SHP77 treated with DMSO at 0.1 percent for 48 hours (cell line): Measurements from ENCODE around the gene OSGEPL1.
A peak's percentile ranks its signal among the peaks of the same experiment; 100 is the strongest.
"Not testable (repeated sequence)": the region's sequence is repeated elsewhere in the genome, so short reads cannot be mapped to it uniquely, and the experiment has no call there.

Experiments used
- DNase-seq: peaks from one replicate; lab custom pipeline; 2025; lab: John Stamatoyannopoulos, UW

The OSGEPL1 gene, protein sequence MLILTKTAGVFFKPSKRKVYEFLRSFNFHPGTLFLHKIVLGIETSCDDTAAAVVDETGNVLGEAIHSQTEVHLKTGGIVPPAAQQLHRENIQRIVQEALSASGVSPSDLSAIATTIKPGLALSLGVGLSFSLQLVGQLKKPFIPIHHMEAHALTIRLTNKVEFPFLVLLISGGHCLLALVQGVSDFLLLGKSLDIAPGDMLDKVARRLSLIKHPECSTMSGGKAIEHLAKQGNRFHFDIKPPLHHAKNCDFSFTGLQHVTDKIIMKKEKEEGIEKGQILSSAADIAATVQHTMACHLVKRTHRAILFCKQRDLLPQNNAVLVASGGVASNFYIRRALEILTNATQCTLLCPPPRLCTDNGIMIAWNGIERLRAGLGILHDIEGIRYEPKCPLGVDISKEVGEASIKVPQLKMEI

DNA sequence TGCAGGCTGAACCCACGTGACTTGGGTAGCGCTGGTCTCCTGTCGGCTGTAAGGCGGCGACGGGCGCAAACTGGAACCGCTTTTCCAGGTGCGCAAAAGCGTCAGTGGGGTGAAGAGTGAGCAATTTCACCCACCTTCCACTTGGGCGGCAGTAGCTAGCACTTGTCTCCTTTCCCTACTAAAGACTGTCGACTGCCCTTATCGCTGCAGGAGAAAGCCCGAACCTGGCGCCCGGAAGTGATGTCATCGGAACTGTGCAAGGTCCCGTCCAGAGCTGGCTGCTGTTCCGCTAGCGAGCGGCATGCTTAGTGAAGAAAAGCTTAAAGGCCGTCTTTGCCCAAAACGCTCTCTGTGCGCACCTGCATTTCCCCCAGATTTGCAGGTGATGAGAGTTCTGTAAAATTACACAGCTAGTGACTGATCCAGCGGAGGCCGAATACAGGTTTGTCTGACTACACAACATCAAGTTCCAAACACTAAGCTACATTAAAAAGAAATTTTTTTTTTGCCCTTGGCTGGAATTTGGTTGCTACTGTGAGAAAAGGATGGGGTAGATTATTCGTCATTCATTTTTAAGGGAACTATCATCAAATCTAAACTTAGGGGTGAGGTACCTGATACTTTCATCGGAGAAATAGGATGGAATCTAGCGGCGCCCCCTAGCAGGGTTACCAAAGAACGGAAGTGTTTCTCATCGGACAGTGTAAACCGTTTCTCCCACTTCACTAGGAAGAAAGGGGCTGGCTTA, at the start of gene OSGEPL1:
OSGEPL1 (minus strand) TSS at position 242 of the 748 bp plus-strand sequence. CDS start 1,152 bp downstream, outside the sequence.
- peak; percentile 84 for DNase-seq

- DNase-seq = no peak
These were observed 40.8 kb upstream of the OSGEPL1 start for GRCh38 chr2:189803431-189803830.

GRCh38 chr2:189802396-189802912, 39.9 kb upstream of the OSGEPL1 start:
- no peak for DNase-seq

DNA sequence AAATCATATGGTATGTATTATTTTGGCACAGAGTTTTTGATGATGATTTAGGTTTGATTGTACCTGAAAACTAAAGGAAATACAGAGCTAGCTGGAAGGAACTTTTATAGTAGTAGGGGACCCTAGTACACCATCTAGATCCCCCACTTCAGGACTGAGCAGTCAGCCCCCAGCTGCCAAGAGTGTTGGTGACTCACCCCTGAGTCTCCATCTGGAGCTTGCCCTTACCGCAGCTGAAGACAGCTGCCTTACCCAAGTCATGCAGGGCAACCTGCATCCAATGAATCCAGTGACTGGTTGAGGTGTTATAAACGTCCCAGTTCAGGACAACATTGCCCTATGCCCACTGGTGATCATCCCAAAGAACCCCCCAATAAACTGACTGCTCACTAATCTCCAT, 36.9 kb upstream of the OSGEPL1 start:
- no peak for DNase-seq

DNA sequence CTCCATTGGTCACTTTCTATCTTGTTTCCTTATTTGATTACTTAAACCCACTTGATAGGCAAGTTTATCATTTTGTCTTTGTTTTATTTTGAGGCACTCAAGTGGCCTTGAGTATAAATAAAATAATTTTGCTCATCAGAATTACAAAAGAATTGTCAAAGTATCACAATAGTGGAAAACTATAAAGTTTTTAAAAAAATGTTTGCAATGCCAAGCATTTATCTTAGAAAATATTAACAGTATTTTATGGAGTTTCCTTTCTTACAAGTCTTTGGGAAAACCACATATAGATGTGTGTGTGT, 36.4 kb upstream of the OSGEPL1 start:
- no peak for DNase-seq

DNA sequence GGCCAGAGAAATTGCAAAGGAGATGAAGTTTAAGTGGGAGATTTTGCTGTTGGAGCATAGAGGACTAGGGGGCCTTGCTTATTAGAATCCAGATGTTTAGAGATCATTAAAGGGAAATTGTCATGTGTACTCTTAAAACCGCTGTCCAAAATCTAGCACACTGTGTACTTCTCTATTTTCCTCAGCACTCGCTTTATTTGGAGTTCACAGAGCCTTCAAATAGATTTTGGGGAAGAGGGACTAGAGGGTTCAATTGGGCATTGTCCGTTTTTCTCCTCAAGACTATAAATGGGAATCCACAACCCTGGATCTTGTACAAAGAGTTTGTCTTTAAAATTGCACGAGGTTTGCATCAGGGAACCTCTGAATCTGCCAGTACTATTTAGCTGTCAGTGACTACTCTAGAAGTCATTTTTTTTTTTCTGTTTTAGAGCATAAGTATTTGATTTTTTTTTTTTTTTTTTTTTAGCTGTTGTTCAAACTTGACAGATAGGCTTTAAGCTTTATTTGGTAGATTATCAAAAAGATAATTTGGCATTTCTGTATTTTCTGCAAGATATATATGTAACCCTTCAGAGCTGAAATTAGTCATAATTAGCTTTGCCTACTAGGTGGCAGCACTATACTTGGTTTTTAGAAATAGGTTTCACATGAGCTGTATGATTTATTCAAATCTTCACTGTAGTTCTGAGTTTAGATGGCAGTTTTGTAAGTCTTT, 35.9 kb upstream of the OSGEPL1 start:
- DNase-seq = no peak

DNA sequence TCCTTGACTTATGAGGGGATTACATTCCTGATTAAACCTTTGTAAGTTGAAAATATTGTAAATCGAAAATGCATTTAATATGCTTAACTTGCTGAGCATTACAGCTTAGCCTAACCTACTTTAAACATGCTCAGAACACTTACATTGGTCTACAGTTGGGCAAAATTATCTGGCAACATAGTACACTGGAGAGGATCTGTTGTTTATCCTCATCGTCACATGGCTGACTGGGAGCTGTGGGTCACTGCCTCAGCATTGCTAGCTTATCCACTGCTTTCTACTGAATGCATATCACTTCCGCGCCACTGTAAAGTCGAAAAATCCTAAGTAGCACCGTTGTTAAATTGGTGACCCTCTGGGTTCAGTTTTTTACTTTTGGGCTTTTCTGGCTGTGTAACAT, 35.3 kb upstream of the OSGEPL1 start:
- DNase-seq = no peak

DNA sequence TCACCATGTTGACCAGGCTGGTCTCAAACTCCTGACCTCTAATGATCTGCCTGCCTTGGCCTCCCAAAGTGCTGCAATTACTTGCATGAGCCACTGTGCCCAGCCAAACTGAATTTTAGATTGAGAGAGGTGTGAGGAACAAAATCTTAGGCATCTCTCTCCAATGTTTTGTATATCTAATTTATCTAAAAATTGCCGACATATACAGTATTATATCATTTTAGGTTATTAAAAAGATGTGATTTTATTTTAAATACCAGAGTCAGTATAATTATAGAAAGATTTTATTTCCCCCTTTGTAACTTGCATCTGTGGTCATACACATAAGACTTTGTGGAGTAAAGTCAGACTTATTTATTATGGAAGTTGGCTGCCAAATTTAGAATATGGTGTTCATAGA, 31.7 kb upstream of the OSGEPL1 start:
- no peak for DNase-seq

DNA sequence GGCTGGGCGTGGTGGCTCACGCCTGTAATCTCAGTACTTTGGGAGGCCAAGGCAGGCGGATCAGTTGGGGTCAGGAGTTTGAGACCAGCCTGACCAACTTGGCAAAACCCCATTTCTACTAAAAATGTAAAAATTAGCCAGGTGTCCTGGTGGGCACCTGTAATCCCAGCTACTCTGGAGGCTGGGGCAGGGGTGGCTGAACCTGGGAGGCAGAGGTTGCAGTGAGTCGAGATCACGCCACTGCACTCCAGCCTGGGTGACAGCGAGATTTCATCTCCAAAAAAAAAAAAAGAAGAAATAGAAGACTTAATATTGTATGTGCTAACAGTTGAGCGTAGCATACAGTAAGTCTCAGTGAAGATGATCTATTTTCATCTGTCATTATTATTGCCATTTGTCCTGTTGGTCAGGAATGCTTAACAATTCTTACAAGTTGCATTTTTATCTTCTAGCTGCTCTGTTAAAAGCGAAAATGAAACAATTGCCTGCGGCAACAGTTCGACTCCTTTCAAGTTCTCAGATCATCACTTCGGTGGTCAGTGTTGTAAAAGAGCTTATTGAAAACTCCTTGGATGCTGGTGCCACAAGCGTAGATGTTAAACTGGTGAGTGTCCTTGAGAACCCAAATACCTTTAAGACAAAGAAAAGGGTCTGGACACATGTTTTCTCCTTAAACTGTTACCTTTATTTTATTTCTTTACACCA, 28.9 kb upstream of the OSGEPL1 start:
- no peak for DNase-seq

DNA sequence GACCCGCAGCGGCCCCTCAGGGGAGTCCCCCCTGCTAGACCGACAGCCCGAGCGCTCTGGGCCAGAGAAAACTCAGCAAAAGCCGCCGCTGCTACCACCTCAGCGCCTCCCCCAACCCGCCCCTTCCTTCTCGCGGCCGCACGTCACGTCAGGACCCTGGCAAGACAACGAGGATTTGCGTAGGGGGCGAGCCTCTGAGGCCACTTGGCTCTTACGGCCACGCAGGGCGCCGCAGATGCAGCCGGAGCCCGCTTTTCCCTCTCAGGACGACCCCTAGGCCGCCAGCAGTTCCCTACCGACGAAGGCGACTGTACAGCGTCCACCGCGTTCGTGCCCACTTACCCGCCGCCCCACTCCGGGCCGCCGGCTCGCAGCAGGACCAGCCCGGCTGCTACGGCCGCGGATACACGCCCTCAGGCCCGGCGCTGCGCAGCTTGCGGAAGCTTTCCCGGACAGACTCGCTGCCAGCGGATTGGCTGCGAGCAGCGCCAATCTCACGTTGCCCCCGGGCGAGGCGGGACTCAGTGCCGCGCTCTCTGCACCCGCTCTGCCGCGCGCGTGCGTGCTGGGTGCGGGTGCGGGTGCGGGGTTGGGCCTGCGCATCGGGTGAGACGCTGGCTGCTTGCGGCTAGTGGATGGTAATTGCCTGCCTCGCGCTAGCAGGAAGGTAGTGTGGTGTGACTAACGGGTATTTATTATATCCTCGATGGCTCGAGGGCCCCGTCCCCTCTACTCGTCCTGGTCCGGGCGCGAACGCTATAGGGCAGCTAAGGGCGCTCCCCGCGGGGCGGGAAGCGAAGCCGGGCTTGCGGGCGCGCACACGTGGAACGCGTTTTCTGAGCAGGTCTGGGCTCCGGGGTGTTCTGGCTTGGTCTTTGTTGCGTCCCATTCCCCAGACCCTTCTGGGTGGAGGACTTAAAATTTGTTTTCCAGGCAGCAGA, 21.6 kb upstream of the OSGEPL1 start, which contains the start of the genes ORMDL1 and PMS1:
ORMDL1 (minus strand) TSS at position 413 of the 941 bp plus-strand sequence. CDS start 1,744 bp downstream, outside the sequence.
PMS1 (plus strand) TSS at position 524 of the 941 bp plus-strand sequence. CDS start 7,360 bp downstream, outside the sequence.
- peak; percentile 86 for DNase-seq

DNA sequence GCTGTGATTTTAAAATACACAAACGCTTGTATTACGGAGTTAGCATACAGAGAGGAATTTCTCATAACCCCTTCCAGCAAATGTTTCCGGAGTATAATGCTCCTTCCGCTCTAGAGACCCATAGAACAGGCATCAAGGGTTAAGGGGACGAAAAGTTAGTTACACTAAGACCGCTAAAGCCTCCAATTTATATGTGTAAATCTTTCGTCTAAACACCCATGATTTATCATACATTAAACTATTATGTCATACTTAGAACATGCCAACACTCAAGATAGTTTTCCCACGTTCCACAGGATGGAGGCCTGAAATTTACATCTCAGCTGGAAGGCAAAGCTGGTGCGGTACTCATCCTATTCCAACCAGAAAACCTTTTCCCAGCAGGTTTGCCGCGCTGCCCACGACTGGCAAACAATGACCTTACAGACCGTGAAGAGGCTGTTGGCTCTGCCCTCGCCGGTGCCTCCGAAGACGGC, 20.9 kb upstream of the OSGEPL1 start:
- DNase-seq = no peak

GRCh38 chr2:189782221-189782671, 19.7 kb upstream of the OSGEPL1 start:
- no peak for DNase-seq

DNA sequence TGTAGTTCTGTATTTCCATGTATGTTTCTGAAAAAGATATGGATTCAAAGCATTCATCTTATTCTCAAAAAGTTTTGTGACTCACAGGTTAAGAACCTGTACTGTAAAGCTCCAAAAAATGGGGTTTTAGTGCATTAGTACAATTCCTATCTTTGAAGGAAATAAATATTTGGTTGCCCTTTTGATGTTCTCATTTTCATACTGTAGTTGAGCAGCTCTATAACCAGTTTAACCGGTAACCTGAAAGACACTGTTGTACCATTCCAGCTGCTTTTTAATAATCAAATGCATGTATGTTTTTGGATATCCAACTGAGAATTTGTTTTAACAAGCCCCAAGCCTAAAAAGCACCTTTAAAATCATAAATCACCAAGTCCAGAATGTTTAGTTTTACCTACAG, 9.6 kb upstream of the OSGEPL1 start:
- no peak for DNase-seq

DNA sequence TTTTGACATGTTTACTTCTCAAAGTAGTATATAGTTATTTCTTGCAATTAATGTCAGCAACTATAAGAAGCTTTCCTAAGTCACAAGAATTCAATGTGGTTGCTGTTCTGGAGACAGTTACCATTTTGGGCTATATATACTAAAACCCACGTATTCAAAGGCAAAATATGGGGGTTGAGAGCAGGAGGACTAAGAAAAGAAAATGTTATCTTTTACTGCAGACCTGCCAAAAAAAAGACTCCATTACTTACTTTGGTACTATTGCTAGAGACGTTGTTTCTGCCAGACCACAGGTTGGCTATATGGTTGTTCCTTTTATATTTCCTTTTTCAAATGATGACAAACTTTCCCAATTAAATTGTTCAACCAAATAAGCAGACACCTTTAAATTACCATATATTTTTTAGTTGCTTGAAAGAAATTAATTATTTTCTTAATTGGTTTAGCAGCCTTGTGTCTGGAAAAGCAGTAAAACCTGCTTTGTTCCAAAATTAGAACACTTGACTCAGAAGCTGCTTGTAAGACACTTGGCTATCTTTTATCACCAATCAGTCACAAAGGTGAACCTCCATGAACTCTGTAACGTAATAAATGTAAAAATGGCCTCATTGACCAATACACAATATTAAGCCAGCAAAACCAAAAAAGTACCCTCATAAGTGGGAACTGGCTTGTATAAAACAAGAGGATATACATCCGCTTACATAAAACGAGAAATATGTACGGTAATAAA, 8.2 kb upstream of the OSGEPL1 start:
- no peak for DNase-seq

GRCh38 chr2:189763908-189764661, 1.5 kb upstream of the OSGEPL1 start:
- DNase-seq = no peak

GRCh38 chr2:189762229-189762550, 402 bp downstream of the OSGEPL1 start:
- DNase-seq = no peak

- not testable (repeated sequence) for DNase-seq
These were observed 2.4 kb downstream of the OSGEPL1 start for GRCh38 chr2:189760154-189760553.

GRCh38 chr2:189756311-189756952, 6.2 kb downstream of the OSGEPL1 start:
- no peak for DNase-seq
